NCI-H524 treated with DMSO at 0.1 percent for 48 hours (cell line): ENCODE measurements around the gene TMEM62.

Experiments
- DNase-seq: peaks from one replicate; lab custom pipeline; 2025; lab: John Stamatoyannopoulos, UW

The TMEM62 gene

GRCh38 chr15:43133430-43134156 lies at the start of gene TMEM62:
TSS of gene TMEM62 (plus strand) at chr15:43133586. CDS start at chr15:43133803, 217 bp downstream.
- DNase-seq = peak; percentile 31

DNA sequence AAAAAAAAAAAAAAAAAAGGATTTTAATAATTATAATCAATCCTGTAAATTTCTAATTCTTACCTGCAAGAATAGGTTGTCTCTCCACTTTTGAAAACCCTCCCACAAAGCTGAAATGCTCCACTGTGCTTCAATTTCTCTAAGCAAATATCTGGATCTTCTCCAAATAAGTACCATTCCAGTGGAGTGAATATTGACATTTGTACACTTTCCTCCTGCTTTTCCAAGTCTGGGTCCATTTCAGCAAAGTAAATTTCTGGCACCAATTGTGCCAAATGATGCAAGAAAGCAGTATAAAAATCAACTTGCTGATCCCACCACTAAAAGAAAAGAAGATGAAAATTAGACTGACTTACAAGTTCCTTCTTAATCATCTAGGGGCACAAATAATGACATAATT lies 47.5 kb upstream of the TMEM62 start:
- no peak for DNase-seq

DNA sequence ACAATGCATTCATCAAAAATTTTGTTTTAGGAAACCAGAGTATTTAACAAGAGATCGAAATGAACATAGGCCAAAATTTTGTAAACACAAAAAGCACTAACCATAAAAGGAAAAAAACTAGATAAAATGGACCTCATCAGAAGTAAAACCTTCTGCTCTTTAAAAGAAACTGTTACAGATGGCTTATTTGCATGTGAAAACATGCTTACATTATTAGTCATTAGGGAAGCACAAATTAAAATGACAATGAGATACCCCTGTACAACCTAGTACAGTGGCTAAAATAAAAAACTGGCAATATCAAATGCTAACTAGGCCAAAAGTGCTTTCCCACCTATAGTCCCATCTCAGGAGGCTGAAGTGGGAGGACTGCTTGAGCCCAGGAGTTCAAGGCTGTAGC lies 46.8 kb upstream of the TMEM62 start:
- DNase-seq = no peak

DNA sequence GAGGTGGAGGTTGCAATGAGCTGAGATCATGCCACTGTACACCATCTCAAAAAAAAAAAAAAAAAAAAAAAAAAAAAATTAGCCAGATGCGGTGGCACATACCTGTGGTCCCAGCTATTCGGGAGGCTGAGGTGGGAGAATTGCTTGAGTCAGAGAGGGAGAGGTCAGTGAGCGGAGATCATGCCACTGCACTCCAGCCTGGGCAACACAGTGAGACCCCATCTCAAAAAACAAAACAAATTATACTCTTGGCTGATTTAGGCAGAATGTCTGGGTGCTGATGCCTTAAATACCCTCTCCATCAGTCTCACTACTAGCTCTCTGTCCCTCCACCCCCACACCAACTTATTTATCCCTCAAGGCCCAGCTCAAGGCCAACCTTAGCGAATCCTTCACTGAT lies 41.5 kb upstream of the TMEM62 start:
- DNase-seq = no peak

- no peak for DNase-seq
Measured at GRCh38 chr15:43093026-43093425, 40.4 kb upstream of the TMEM62 start.

- no peak for DNase-seq
Measured at GRCh38 chr15:43094416-43095030, 38.9 kb upstream of the TMEM62 start.

- DNase-seq = no peak
Measured at GRCh38 chr15:43095243-43095642, 38.1 kb upstream of the TMEM62 start.

GRCh38 chr15:43095708-43096347 lies 37.6 kb upstream of the TMEM62 start:
- no peak for DNase-seq

DNA sequence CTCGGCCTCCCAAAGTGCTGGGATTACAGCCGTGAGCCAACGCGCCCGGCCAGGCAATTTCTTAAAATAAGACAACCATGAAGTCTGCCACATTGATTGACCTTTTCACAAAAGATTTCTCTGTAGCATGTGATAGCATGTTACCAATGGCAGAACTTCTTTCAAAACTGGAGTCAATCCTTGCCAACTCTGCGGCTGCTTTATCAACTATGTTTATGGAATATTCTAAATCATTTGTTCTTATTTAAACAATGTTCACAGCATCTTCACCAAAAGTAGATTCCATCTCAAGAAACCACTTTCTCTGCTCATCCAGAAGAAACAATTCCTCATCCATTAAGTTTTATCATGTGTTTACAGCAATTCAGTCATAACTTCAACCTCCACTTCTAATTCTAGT lies 37.0 kb upstream of the TMEM62 start:
- no peak for DNase-seq

DNA sequence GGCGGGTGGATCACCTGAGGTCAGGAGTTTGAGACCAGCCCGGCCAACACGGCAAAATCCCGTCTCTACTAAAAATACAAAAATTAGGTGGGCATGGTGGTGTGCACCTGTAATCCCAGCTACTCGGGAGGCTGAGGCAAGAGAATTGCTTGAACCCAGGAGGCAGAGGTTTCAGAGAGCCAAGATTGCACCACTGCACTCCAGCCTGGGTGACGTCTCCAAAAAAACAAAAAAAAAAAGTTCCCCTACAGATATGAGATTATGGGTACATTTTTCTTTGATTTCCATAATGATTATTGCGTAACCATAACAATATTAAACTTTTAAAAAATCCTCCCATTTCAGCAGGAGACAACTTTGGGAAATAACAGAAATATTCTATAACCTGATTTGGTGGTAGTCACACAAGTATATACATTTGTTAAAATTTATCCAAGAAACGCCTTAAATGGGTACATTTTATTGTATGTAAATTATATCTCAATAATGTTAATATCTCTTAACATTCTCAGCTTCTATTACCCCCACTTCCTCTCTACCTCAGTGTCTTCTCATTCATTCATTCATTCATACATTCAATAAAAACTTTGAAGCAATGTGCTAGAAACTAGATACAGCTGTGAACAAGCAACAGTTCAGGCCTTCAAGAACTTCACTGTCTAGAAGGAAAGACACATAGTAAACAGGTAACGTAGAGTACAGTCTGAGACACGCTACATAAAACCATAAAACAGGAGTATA lies 34.1 kb upstream of the TMEM62 start:
- no peak for DNase-seq

GRCh38 chr15:43100971-43101370 lies 32.4 kb upstream of the TMEM62 start:
- no peak for DNase-seq

- DNase-seq = no peak
Measured at GRCh38 chr15:43102187-43102586, 31.2 kb upstream of the TMEM62 start.

DNA sequence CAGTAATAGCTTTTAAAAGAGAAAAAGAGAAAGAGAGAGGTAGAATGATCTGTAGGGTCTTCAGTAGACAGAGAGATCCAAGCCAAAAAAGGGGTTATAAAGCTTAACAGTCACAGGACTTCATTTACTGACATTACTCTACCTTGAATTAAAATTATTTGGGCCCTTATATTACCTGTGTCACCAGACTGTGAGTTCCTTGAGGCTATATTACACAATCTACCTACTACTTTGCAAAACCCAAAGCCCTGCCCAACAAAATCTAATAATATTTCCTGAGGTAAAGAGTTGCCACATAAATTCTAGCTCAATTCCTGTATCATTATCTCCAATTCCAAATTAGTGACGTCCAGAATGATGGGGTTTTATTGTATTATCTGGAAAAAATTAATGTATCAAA lies 29.5 kb upstream of the TMEM62 start:
- DNase-seq = no peak

- no peak for DNase-seq
Measured at GRCh38 chr15:43104426-43104825, 29.0 kb upstream of the TMEM62 start.

DNA sequence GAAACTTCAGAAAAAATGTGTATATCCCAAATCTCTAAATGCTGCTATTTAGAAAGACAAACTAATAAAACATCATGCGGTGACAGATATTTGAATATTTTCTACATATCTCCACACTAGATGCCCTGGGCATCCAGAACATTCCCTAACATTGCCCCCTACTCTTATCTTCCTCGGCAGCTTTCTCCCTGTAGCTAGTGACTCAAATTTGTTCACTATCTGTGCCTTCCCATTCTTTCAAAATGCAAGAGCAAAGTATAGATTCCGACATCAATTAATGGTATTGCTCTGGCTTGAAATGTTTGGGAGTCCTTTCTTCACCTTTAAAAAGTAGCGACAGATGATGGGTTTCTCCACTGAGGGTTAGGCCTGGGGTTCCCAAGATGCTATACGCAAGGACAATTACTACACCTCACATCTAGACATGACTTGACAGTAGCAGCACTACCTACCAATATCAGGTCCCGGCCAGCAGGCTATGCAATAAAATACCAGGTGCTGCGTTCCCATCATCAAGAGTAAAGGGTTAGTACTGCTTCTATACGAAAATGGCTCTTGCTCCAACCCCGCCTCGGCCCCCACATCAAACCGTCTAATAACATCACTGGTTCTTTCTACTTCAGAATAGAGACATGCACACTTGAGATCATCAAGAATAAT lies 28.2 kb upstream of the TMEM62 start:
- no peak for DNase-seq

- DNase-seq = peak; percentile 76
Measured at GRCh38 chr15:43105778-43106485, 27.5 kb upstream of the TMEM62 start, which contains the start of gene UBR1. TSS of gene UBR1 (minus strand) at chr15:43106038. CDS start at chr15:43106022, 16 bp downstream.

GRCh38 chr15:43106486-43106829 lies 26.9 kb upstream of the TMEM62 start:
- DNase-seq = no peak

DNA sequence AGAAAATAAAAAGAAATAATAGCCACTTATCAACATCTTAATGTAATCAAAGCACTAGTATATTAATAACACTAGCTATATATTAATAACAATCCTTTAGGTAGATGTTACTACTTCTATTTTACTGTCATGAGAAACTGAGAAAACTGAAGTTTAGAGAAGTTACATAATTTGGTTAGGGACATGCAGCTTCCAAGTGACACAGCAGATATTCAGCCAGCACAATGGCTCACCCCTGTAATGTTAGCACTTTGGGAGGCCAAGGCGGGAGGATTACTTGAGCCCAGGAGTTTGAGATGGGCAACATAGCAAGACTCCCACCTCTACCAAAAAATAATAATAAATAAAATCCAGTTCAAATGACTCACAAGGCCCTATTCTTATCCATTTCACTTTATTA lies 25.6 kb upstream of the TMEM62 start:
- DNase-seq = no peak

DNA sequence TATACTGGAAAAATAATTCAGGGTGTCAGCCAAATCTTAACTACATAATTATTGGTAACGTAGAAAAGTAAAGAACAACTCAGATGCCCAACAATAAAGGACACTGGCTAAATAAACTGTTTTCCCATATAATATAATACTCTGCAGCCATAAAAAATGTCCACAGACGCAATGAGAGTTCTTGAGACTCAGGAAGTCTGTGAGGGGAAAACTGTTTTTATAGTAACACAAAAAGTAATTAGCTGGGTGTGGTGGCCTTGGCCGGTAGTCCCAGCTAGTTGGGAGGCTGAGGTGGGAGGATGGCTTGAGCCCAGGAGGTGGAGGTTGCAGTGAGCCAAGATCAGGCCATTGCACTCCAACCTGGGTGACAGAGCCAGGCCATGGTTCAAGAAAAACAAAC lies 22.0 kb upstream of the TMEM62 start:
- no peak for DNase-seq

DNA sequence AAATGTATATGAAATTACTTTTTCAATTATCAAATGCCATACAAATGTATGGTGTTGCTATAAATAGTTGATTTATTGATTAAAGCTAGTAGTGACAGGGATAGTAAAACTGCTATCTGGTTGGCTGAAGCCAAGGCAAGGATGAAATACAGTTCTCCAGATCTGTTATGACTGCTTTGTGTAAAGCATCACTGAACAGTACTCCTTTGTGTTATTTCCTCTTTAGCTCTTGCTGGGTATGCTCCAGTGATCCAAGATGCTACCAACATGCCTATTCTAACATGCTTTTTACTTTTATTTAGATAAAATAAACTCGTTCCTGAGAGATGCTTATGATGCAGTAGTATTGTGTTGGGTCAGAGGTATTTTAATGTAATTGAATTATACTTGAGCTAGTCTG lies 15.1 kb upstream of the TMEM62 start:
- no peak for DNase-seq

DNA sequence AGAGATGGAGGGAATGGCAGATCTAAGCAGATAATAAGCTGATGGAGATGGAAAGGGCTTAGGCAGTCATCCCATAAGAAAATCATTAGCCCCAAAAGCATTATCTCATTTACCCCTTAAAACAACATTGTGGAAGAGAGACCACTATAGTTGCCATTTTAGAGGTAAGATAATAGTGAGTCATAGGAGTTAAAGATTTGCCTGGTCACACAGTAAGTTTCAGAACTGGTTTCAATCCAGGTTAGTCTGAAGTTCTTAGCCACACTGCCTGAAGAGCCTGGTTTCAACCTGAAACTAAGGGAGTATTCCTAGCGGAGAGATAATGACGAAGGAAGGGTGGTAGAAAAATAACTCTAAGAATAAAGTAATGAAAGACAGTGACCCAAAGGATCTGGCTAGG lies 14.6 kb upstream of the TMEM62 start:
- no peak for DNase-seq

DNA sequence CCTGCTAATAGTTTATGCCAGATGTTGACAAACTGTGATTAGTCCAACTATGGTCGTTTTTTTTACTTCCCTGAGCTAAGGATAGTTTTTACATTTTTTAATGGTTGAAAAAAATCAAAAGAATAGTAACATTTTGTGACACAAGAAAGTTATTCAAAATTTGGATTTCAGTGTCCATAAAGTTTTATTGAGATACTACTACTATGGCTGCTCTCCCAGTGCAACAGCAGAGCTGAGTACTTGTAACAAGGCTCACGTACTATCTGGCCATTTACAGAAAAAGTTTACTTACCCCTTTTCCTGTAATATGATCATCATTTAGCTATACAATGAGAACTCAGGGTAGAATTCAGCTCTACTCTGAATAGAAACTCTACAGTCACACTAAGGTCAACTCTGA lies 11.5 kb upstream of the TMEM62 start:
- DNase-seq = no peak
